ENCODE measurements around the gene PKD2.
A peak's percentile ranks its signal among the peaks of the same experiment; 100 is the strongest.

The PKD2 gene

DNA sequence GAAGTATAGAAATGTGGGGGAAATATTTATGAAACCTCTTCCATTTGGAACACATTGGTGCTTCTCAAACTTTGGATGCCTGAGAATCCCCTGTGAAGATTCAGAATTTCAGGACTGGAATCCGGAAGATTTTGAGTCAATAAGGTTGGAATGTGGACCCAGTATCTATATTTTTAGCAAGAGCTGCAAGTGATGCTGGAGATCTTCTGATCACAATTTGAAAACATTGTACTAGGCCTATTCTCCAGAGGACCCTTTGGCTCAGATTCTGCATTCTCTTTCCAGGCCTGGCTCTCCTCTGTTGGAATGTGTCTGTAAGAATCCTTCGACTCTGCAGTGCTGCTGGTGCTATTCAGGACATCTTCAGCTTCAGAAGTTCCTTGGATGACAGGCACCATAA, 2.4 kb upstream of the PKD2 start:
- DNase-seq (ENCODE audit: low read depth) = peak; percentile 53
- H3K4me3 ChIP-seq (ENCODE audit: low read depth, low read length) = no peak overlapping the region
- no peak for TF ChIP-seq CTCF (conservative IDR thresholded peaks at IDR 0.05; ENCODE audit: low read depth, low read length)

GRCh38 chr4:88005946-88006345, 1.5 kb upstream of the PKD2 start:
- no peak overlapping the region for H3K4me3 ChIP-seq (ENCODE audit: low read depth, low read length)
- no peak for DNase-seq (ENCODE audit: low read depth)
- no peak for TF ChIP-seq CTCF (conservative IDR thresholded peaks at IDR 0.05; ENCODE audit: low read depth, low read length)

DNA sequence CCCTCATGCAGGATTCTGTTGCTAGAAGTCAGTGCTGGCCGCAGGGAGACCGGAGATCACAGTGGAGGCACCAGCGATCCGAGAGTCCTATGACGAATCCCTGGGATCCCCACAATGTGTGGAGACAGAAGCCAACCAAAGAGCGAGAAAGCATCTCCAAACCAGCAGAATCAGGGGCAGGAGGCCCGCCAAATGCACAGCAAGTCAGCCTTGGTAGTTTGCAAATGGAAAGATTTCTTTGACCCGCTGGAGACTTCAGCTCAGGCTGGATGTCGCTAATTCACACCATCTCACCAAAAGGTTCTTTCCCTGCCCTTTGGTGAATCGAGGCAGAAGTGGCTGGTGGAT, 505 bp upstream of the PKD2 start:
- no peak for TF ChIP-seq CTCF (conservative IDR thresholded peaks at IDR 0.05; ENCODE audit: low read depth, low read length)
- DNase-seq (ENCODE audit: low read depth) = no peak

GRCh38 chr4:88008122-88008742, 797 bp downstream of the PKD2 start:
- peak overlapping the region; percentile 79 for H3K4me3 ChIP-seq (ENCODE audit: low read depth, low read length)
- DNase-seq (ENCODE audit: low read depth) = peak; percentile 52
- TF ChIP-seq CTCF (conservative IDR thresholded peaks at IDR 0.05; ENCODE audit: low read depth, low read length) = no peak

More for the DNA sequence above, 505 bp upstream of the PKD2 start:
- peak overlapping the region; percentile 79 for H3K4me3 ChIP-seq (ENCODE audit: low read depth, low read length)

DNA sequence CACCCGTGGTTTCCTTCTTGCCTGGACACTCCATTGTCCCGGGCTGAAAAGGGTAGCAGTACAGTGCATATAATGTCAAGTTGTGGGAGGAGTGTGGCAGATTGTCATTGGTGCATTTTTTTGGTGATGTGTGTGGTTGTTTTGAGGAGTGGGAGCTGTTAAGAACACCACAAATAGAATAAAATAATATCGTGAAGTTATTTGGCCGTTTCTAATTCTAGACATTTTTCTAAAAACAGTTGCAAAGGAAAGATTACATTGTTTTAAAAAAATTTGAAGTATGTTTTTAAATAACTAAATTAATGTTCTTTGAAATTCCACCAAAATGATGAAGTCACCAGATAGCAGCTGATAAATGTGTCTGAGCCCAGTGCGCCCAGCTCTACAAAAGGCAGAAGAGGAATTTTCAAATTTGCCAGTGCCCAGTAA, 1.3 kb downstream of the PKD2 start:
- peak overlapping the region; percentile 79 for H3K4me3 ChIP-seq (ENCODE audit: low read depth, low read length)
- no peak for TF ChIP-seq CTCF (conservative IDR thresholded peaks at IDR 0.05; ENCODE audit: low read depth, low read length)
- DNase-seq (ENCODE audit: low read depth) = peak; percentile 43

- H3K4me3 ChIP-seq (ENCODE audit: low read depth, low read length) = peak overlapping the region; percentile 2
- DNase-seq (ENCODE audit: low read depth) = no peak
- TF ChIP-seq CTCF (conservative IDR thresholded peaks at IDR 0.05; ENCODE audit: low read depth, low read length) = no peak
Measured at GRCh38 chr4:88009871-88010270, 2.4 kb downstream of the PKD2 start.

GRCh38 chr4:88010966-88011365, 3.5 kb downstream of the PKD2 start:
- no peak for DNase-seq (ENCODE audit: low read depth)
- TF ChIP-seq CTCF (conservative IDR thresholded peaks at IDR 0.05; ENCODE audit: low read depth, low read length) = no peak
- H3K4me3 ChIP-seq (ENCODE audit: low read depth, low read length) = no peak overlapping the region
